ENCODE measurements around the gene STARD4.

STARD4 gene

DNA sequence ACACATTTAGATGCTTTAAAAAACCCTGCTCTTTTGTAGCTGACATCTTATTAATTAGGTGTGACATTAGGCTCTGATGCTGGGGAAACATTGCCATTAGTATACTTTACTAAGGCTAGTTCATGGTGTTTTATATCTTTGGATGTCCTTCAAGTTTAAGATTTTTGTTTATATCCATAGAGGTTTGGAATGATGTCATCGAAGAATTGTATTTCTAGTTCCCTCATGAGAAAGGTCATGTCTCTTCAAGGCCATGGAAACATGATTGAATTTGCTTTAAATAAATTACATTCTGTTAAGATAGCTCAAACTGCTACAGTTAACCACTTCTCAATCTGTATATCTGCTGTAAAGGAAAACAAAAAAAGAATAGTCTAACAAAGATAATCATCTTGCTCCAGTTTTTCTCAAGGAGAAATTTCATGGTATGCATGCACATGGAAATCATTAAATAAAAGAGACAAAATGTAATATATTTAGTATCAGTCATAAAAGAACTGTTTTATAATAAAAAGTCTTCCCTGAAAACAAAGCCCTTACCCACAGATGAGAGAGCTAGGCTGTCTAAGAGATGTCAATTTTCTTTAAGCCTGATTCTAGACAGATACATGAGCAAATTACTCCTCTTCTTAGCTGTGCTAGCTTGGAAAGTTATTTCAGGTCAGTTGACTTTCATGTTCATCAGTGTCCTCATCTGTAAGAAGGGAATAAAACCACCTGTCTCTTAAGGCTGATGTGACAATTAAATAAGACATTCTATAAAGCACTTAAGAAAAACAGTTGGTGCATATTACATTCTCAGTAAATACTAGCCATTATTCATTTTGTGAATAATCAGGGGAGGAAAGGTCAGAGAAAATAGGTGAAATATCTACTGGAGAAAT is 25.0 kb upstream of the STARD4 start:
- Histone ChIP-seq H3K4me1 (ENCODE audit: insufficient read depth, low read length, poor library complexity, severe bottlenecking) (no peaks in the 10 kb centered on the region), H3K9me3 (ENCODE audit: insufficient read depth, low read depth, low read length) (no peaks in the 10 kb centered on the region), H3K4me2 (ENCODE audit: low read depth, low read length, poor library complexity, severe bottlenecking) (no peak overlapping the region), H3K9ac (ENCODE audit: low read depth, low read length, poor library complexity, severe bottlenecking) (no peak overlapping the region), H3K27me3 (ENCODE audit: insufficient read depth, low read length, poor library complexity, severe bottlenecking) (no peaks in the 10 kb centered on the region), H3K36me3 (ENCODE audit: insufficient read depth, low read length) (no peaks in the 10 kb centered on the region), H3K4me3 (ENCODE audit: low read length, poor library complexity, severe bottlenecking) (no peak overlapping the region), H3K79me2 (ENCODE audit: insufficient read depth, low read length) (no peaks in the 10 kb centered on the region), H3F3A (ENCODE audit: low read depth) (no peaks in the 10 kb centered on the region), H4K20me1 (ENCODE audit: insufficient read depth, low read length, poor library complexity, severe bottlenecking) (no peaks in the 10 kb centered on the region), H2AFZ (ENCODE audit: low read length) (no peak overlapping the region), H3K9me2 (replicated peaks; ENCODE audit: low read depth, low read length) (no peaks in the 10 kb centered on the region)
- no peak for TF ChIP-seq EZH2phosphoT487 (IDR thresholded peaks at IDR 0.05; ENCODE audit: borderline replicate concordance)
- TF ChIP-seq, protein P1, sequence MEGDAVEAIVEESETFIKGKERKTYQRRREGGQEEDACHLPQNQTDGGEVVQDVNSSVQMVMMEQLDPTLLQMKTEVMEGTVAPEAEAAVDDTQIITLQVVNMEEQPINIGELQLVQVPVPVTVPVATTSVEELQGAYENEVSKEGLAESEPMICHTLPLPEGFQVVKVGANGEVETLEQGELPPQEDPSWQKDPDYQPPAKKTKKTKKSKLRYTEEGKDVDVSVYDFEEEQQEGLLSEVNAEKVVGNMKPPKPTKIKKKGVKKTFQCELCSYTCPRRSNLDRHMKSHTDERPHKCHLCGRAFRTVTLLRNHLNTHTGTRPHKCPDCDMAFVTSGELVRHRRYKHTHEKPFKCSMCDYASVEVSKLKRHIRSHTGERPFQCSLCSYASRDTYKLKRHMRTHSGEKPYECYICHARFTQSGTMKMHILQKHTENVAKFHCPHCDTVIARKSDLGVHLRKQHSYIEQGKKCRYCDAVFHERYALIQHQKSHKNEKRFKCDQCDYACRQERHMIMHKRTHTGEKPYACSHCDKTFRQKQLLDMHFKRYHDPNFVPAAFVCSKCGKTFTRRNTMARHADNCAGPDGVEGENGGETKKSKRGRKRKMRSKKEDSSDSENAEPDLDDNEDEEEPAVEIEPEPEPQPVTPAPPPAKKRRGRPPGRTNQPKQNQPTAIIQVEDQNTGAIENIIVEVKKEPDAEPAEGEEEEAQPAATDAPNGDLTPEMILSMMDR (conservative IDR thresholded peaks at IDR 0.05; ENCODE audit: low read length): no peak

DNA sequence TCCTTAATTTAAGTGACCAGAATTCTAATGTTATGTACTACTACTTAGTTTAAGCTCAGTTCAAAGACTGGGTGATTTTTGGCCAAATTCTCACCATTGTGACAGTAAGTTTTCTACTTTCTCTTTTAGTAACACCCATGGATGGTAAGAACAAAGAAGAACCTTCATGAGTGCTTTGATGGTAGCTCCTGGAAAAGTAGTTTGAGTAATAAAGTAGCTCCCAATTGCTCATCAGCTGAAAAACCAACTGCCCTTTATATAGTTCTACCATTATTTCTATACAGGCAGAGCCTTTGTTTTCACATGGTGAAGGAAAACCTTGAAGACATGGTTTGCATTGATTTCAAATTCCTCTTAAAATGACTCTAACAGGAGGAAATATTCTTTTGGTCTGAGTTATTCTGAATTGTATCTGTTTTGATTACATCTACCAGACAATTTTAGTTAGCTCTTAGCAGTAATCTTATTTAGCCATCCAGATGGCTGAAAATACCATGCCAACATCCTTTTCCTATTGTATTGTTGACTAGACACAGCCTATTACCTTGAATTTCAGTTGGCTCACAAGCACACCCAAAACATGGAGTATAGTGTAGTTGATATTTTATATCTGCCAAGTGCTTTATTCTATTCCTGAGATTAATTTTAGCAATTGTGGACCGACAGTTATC is 23.7 kb upstream of the STARD4 start:
- Histone ChIP-seq H3K36me3 (ENCODE audit: insufficient read depth, low read length) (no peaks in the 10 kb centered on the region), H3F3A (ENCODE audit: low read depth) (no peaks in the 10 kb centered on the region), H3K4me3 (ENCODE audit: low read length, poor library complexity, severe bottlenecking) (no peak overlapping the region), H3K4me1 (ENCODE audit: insufficient read depth, low read length, poor library complexity, severe bottlenecking) (no peaks in the 10 kb centered on the region), H2AFZ (ENCODE audit: low read length) (no peak overlapping the region), H3K9me3 (ENCODE audit: insufficient read depth, low read depth, low read length) (no peaks in the 10 kb centered on the region), H3K79me2 (ENCODE audit: insufficient read depth, low read length) (no peaks in the 10 kb centered on the region), H4K20me1 (ENCODE audit: insufficient read depth, low read length, poor library complexity, severe bottlenecking) (no peaks in the 10 kb centered on the region), H3K27me3 (ENCODE audit: insufficient read depth, low read length, poor library complexity, severe bottlenecking) (no peaks in the 10 kb centered on the region), H3K4me2 (ENCODE audit: low read depth, low read length, poor library complexity, severe bottlenecking) (no peak overlapping the region), H3K9me2 (replicated peaks; ENCODE audit: low read depth, low read length) (no peaks in the 10 kb centered on the region), H3K9ac (ENCODE audit: low read depth, low read length, poor library complexity, severe bottlenecking) (no peak overlapping the region)
- no peak for TF ChIP-seq EZH2phosphoT487 (IDR thresholded peaks at IDR 0.05; ENCODE audit: borderline replicate concordance)
- TF ChIP-seq, protein P1 (conservative IDR thresholded peaks at IDR 0.05; ENCODE audit: low read length): no peak

DNA sequence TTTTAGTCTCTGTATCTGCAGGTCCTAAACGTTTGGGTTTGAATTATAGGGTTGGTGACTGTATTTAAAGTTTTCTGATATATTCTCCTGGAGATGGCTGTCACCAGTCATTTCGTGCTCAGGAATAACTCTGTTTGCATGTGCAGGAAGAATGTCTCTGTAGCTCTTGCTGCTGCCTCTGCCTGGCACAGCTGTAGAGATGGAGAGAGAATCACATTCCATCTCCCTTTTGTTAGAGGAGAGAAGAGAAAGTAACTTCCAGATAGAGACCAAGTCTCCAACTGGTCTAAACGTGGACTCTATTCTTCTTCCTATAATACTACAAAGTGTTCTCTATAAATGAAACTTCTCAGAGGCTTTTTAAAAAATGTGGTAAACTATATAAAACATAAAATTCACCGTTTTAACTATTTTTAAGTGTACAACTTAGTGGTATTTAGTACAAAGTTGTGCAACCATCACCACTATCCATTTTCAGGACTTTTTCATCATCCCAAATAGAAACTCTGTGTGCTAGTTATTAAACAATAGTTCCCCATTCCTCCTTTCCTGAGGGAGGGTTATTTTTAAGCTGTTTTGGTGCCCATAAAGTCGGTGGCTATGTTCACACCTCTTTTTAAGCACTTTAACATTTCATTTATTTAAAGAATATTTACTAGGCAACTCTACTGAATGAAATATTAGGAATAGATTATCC is 20.7 kb upstream of the STARD4 start:
- Histone ChIP-seq H3K9me2 (replicated peaks; ENCODE audit: low read depth, low read length) (no peaks in the 10 kb centered on the region), H3K4me2 (ENCODE audit: low read depth, low read length, poor library complexity, severe bottlenecking) (no peak overlapping the region), H3F3A (ENCODE audit: low read depth) (no peaks in the 10 kb centered on the region), H4K20me1 (ENCODE audit: insufficient read depth, low read length, poor library complexity, severe bottlenecking) (no peaks in the 10 kb centered on the region), H3K79me2 (ENCODE audit: insufficient read depth, low read length) (no peaks in the 10 kb centered on the region), H3K27me3 (ENCODE audit: insufficient read depth, low read length, poor library complexity, severe bottlenecking) (no peaks in the 10 kb centered on the region), H3K9me3 (ENCODE audit: insufficient read depth, low read depth, low read length) (no peaks in the 10 kb centered on the region), H3K4me1 (ENCODE audit: insufficient read depth, low read length, poor library complexity, severe bottlenecking) (peaks cover 5% of the 10 kb centered on the region), H3K9ac (ENCODE audit: low read depth, low read length, poor library complexity, severe bottlenecking) (no peak overlapping the region), H3K4me3 (ENCODE audit: low read length, poor library complexity, severe bottlenecking) (no peak overlapping the region), H2AFZ (ENCODE audit: low read length) (peak overlapping the region; percentile 36; the same call in 1 of the 2 replicates), H3K36me3 (ENCODE audit: insufficient read depth, low read length) (no peaks in the 10 kb centered on the region)
- no peak for TF ChIP-seq EZH2phosphoT487 (IDR thresholded peaks at IDR 0.05; ENCODE audit: borderline replicate concordance)
- TF ChIP-seq, protein P1 (conservative IDR thresholded peaks at IDR 0.05; ENCODE audit: low read length): no peak
